ENCODE measurements around the gene PLPP6.

PLPP6 gene

GRCh38 chr9:4662989-4663792, 1.1 kb downstream of the PLPP6 start:
- DNase-seq = no peak

- no peak for DNase-seq
Measured at GRCh38 chr9:4663956-4664355, 1.9 kb downstream of the PLPP6 start.

- no peak for DNase-seq
Measured at GRCh38 chr9:4665357-4665756, 3.3 kb downstream of the PLPP6 start.

- DNase-seq = peak; percentile 39
Measured at GRCh38 chr9:4666042-4666699, 4.1 kb downstream of the PLPP6 start, which contains the start of gene SPATA6L. Gene SPATA6L, minus strand, starts transcription at chr9:4666480. Its CDS starts 230 bp downstream, at chr9:4666250.

GRCh38 chr9:4667681-4668080, 5.6 kb downstream of the PLPP6 start:
- DNase-seq = no peak

- DNase-seq = no peak
Measured at GRCh38 chr9:4668604-4669003, 6.5 kb downstream of the PLPP6 start.

- DNase-seq = no peak
Measured at GRCh38 chr9:4669890-4670289, 7.8 kb downstream of the PLPP6 start.

- no peak for DNase-seq
Measured at GRCh38 chr9:4670591-4670990, 8.5 kb downstream of the PLPP6 start.

- DNase-seq = no peak
Measured at GRCh38 chr9:4671737-4672136, 9.6 kb downstream of the PLPP6 start.

- DNase-seq = peak; percentile 91
Measured at GRCh38 chr9:4674783-4675182, 12.7 kb downstream of the PLPP6 start.

GRCh38 chr9:4677392-4677791, 15.3 kb downstream of the PLPP6 start:
- no peak for DNase-seq

GRCh38 chr9:4678679-4679267, 16.7 kb downstream of the PLPP6 start:
- peak; percentile 23 for DNase-seq

- DNase-seq = peak; percentile 97
Measured at GRCh38 chr9:4679268-4680172, 17.4 kb downstream of the PLPP6 start, which contains the start of gene CDC37L1. Gene CDC37L1, plus strand, starts transcription at chr9:4679569. Its CDS starts 199 bp downstream, at chr9:4679768.

GRCh38 chr9:4680173-4680525, 18.1 kb downstream of the PLPP6 start:
- DNase-seq = no peak

- DNase-seq = peak; percentile 60
Measured at GRCh38 chr9:4680750-4681149, 18.7 kb downstream of the PLPP6 start.

- DNase-seq = no peak
Measured at GRCh38 chr9:4684820-4685219, 22.7 kb downstream of the PLPP6 start.

- no peak for DNase-seq
Measured at GRCh38 chr9:4686112-4686511, 24.0 kb downstream of the PLPP6 start.

- no peak for DNase-seq
Measured at GRCh38 chr9:4686584-4686983, 24.5 kb downstream of the PLPP6 start.

- no peak for DNase-seq
Measured at GRCh38 chr9:4689021-4689420, 26.9 kb downstream of the PLPP6 start.

GRCh38 chr9:4689687-4690104, 27.6 kb downstream of the PLPP6 start:
- DNase-seq = no peak

GRCh38 chr9:4690144-4690543, 28.1 kb downstream of the PLPP6 start:
- DNase-seq = no peak

GRCh38 chr9:4691795-4692194, 29.7 kb downstream of the PLPP6 start:
- DNase-seq = peak; percentile 11

GRCh38 chr9:4700091-4700490, 38.0 kb downstream of the PLPP6 start:
- no peak for DNase-seq

Data from fibroblast of skin of scalp (primary cell).